HepG2 (cell line): ENCODE results near the gene OGG1. TPM values are rescaled to one million over a fixed set of nuclear protein-coding genes. Genes with fewer than 3 reads are reported as not detected.

ENCODE experiments used
- ATAC-seq: fragments of 200-7000 bp; cut with Tn5 transposase; 3 replicates; pipeline ENCODE4 v1.9.1; 2020; ENCODE audit warnings: mild to moderate bottlenecking, moderate library complexity
- BruUV-seq: library from RNA; stranded (reverse); fragments of 400-500 nt; replicated peaks from 2 replicates; lab custom pipeline; 2021; lab: Mats Ljungman, UMichigan
- CTCF ChIA-PET: fragments of 300-600 bp; formaldehyde crosslinking; extraction: SDS; loops from one replicate; lab custom pipeline; 2021; ENCODE audit warnings: low total read pairs, inconsistent platforms, low intra/inter-chr PET ratio; lab: Yijun Ruan, JAX
- POLR2A ChIA-PET: fragments of 350-600 bp; sonication (Branson Sonifier 250); formaldehyde crosslinking; loops from one replicate; lab custom pipeline; 2020; ENCODE audit warnings: antibody characterized with exemption, inconsistent platforms; lab: Yijun Ruan, JAX
- DNase-seq: peaks from one replicate; pipeline ENCODE4 v3.0.0-alpha.2; 2015; ENCODE audit warnings: low spot score
- FAIRE-seq: peaks from 3 replicates; lab custom pipeline; 2011; peaks lifted over from hg19 to GRCh38; lab: Jason Lieb, UNC
- H2AFZ ChIP-seq: one replicate; pipeline ENCODE4 v1.6.1; 2011; ENCODE audit warnings: low read length, inconsistent platforms
- H3K27ac ChIP-seq: fragments of 300-600 bp; 3 replicates; pipeline ENCODE4 v1.8.0; 2011; ENCODE audit warnings: mixed run types, mild to moderate bottlenecking, mixed read lengths, low read length, inconsistent platforms; ENCODE audit not compliant: insufficient read depth; ENCODE audit errors: extremely low read length
- H3K27me3 ChIP-seq, 2 experiments: fragments of 200-600 bp in 1 of 2; 2 replicates in 1 of 2; 3 replicates in 1 of 2; pipeline versions ENCODE4 v1.6.0 to v1.8.0; 2011; ENCODE audit warnings: low read length in 2 of 2, mild to moderate bottlenecking in 2 of 2, moderate library complexity in 2 of 2, inconsistent platforms in 1 of 2; ENCODE audit not compliant: insufficient read depth in 2 of 2, control insufficient read depth in 1 of 2
- H3K36me3 ChIP-seq, 2 experiments: fragments of 200-600 bp in 1 of 2; replicated peaks in 1 of 2; 2 replicates in 1 of 2; 3 replicates in 1 of 2; pipeline versions ENCODE4 v1.5.1 to v1.8.0; 2011; ENCODE audit warnings: low read length in 2 of 2, inconsistent platforms in 1 of 2; ENCODE audit not compliant: insufficient read depth in 2 of 2, control insufficient read depth in 1 of 2
- H3K4me1 ChIP-seq: 2 replicates; pipeline ENCODE4 v1.5.1; 2012; ENCODE audit warnings: low read length, inconsistent platforms; ENCODE audit not compliant: insufficient read depth
- H3K4me2 ChIP-seq: 2 replicates; pipeline ENCODE4 v1.6.0; 2011; ENCODE audit warnings: low read depth, low read length, inconsistent platforms
- H3K4me3 ChIP-seq, 3 experiments: fragments of 200-600 bp in 1 of 3; sonication (generic), shearing (Covaris generic) in 1 of 3; replicated peaks in 1 of 3; 2 replicates each; pipeline ENCODE4 v1.5.1; 2011 to 2016; ENCODE audit warnings: low read length in 3 of 3, inconsistent platforms in 2 of 3, low read depth in 2 of 3, mild to moderate bottlenecking in 2 of 3, control low read depth in 1 of 3, mixed read lengths in 1 of 3; ENCODE audit not compliant: insufficient read depth in 1 of 3
- H3K79me2 ChIP-seq: one replicate; pipeline ENCODE4 v1.6.1; 2011; ENCODE audit warnings: low read length, inconsistent platforms; ENCODE audit not compliant: insufficient read depth
- H3K9ac ChIP-seq: 2 replicates; pipeline ENCODE4 v1.6.0; 2011; ENCODE audit warnings: mild to moderate bottlenecking, low read depth, low read length, inconsistent platforms; ENCODE audit not compliant: insufficient read depth
- H3K9me3 ChIP-seq: 2 replicates; pipeline ENCODE4 v1.5.1; 2012; ENCODE audit warnings: mild to moderate bottlenecking, low read length
- H4K20me1 ChIP-seq: 2 replicates; pipeline ENCODE4 v1.6.0; 2011; ENCODE audit warnings: inconsistent platforms, mild to moderate bottlenecking, low read length, moderate library complexity; ENCODE audit not compliant: insufficient read depth
- AKNA ChIP-seq: sonication (generic); formaldehyde crosslinking; IDR thresholded peaks from 2 replicates; pipeline ENCODE4 v1.4.0; 2020; ENCODE audit warnings: missing genetic modification reagents, borderline replicate concordance
- BCL3 ChIP-seq: sonication (generic); formaldehyde crosslinking; IDR thresholded peaks from 2 replicates; pipeline ENCODE4 v1.5.1; 2020; ENCODE audit warnings: mild to moderate bottlenecking, missing genetic modification reagents, moderate library complexity
- CREBL2 ChIP-seq: sonication (generic); formaldehyde crosslinking; IDR thresholded peaks from 2 replicates; pipeline ENCODE4 v1.8.1; 2023; ENCODE audit warnings: missing genetic modification reagents, mild to moderate bottlenecking, borderline replicate concordance
- EED ChIP-seq: sonication (generic); formaldehyde crosslinking; IDR thresholded peaks from 2 replicates; pipeline ENCODE4 v1.5.0; 2020; ENCODE audit warnings: mild to moderate bottlenecking, missing genetic modification reagents
- HCFC1 ChIP-seq: fragments of 150-350 bp; IDR thresholded peaks from 2 replicates; pipeline ENCODE4 v1.6.1; 2014; ENCODE audit warnings: low read depth, low read length
- MIXL1 ChIP-seq: IDR thresholded peaks from 2 replicates; pipeline ENCODE4 v1.6.1; 2016
- MTA1 ChIP-seq: sonication (generic); formaldehyde crosslinking; IDR thresholded peaks from 2 replicates; pipeline ENCODE4 v1.4.0; 2020; ENCODE audit warnings: missing genetic modification reagents, mild to moderate bottlenecking, borderline replicate concordance
- PHF5A ChIP-seq: IDR thresholded peaks from one replicate; pipeline ENCODE4 v1.6.1; 2018; ENCODE audit warnings: low read depth, missing genetic modification reagents; ENCODE audit not compliant: unreplicated experiment
- SUZ12 ChIP-seq: fragments of 150-350 bp; IDR thresholded peaks from 2 replicates; pipeline ENCODE4 v1.6.1; 2014; ENCODE audit warnings: low read depth, low read length
- ZBTB10 ChIP-seq: sonication (generic); formaldehyde crosslinking; IDR thresholded peaks from 2 replicates; pipeline ENCODE4 v1.4.0; 2020; ENCODE audit warnings: missing genetic modification reagents, borderline replicate concordance
- ZMYM3 ChIP-seq: sonication (generic); formaldehyde crosslinking; IDR thresholded peaks from 2 replicates; pipeline ENCODE4 v1.5.1; 2020; ENCODE audit warnings: mild to moderate bottlenecking, missing genetic modification reagents
- ZNF136 ChIP-seq: sonication (generic); formaldehyde crosslinking; IDR thresholded peaks from 2 replicates; pipeline ENCODE4 v1.8.1; 2022; ENCODE audit warnings: low read depth, mild to moderate bottlenecking, moderate library complexity, missing genetic modification reagents
- ZNF501 ChIP-seq: sonication (generic); formaldehyde crosslinking; IDR thresholded peaks from 2 replicates; pipeline ENCODE4 v1.5.1; 2020; ENCODE audit warnings: mild to moderate bottlenecking, moderate library complexity, missing genetic modification reagents
- ZNF761 ChIP-seq: sonication (generic); formaldehyde crosslinking; conservative IDR thresholded peaks from 2 replicates; pipeline ENCODE4 v1.4.0; 2020; ENCODE audit warnings: mild to moderate bottlenecking, missing genetic modification reagents
- ZNF790 ChIP-seq: sonication (generic); formaldehyde crosslinking; IDR thresholded peaks from 2 replicates; pipeline ENCODE4 v1.8.0; 2022; ENCODE audit warnings: missing genetic modification reagents, mild to moderate bottlenecking, borderline replicate concordance
- WGBS: methylation state at CpG from one replicate; pipeline ENCODE4 v1.1.6; 2017; ENCODE audit warnings: low lambda C conversion rate; 5-methylcytosine and 5-hydroxymethylcytosine counted together
- in situ Hi-C: cut with HindIII; loops from 2 replicates; pipeline ENCODE4 v1.10.0; 2017; ENCODE audit warnings: low pct_unique_long_range_greater_than_20kb; ENCODE audit not compliant: extremely low pct_ligation_motif_present
- intact Hi-C: fragments of 100-400 bp; cut with micrococcal nuclease; formaldehyde crosslinking; loops from one replicate; pipeline ENCODE4 v1.10.0; 2022; ENCODE audit not compliant: unreplicated experiment
- polyA plus RNA-seq, 8 experiments: library from polyadenylated mRNA; depleted of rRNA in 3 of 8; stranded (reverse) in 7 of 8; unstranded in 1 of 8; fragments of >200 nt; fragmentation: Illumina TruSeq in 4 of 8; extraction: Trizol in 4 of 8; gene quantifications; 2 replicates each; pipeline versions ENCODE4 v1.2.1 to v1.2.3, GENCODE V29; 2011 to 2016; ENCODE audit warnings: low read depth in 4 of 8, missing spikeins in 1 of 8, mixed read lengths in 1 of 8; ENCODE audit not compliant: insufficient read depth in 1 of 8
- total RNA-seq, 5 experiments: library from RNA; depleted of rRNA; stranded (reverse); fragments of >200 nt; fragmentation: Illumina TruSeq; extraction: Trizol; gene quantifications; 2 replicates each; pipeline ENCODE4 v1.2.3, GENCODE V29; 2016; ENCODE audit warnings: low read depth in 1 of 5

OGG1 gene
- total and polyA plus RNA-seq, 2 of the 13 experiments (the other 11 are each of a cell fraction or from before 2014, with no cell fraction given): 28.7 to 33.2 TPM

- Histone ChIP-seq H3K4me3 (no peak overlapping the region), H4K20me1 (no peaks in the 10 kb centered on the region; the same call in 1 of the 2 replicates), H2AFZ (no peak overlapping the region), H3K4me1 (peaks cover 28% of the 10 kb centered on the region), H3K36me3 (peaks cover 13 to 41% of the 10 kb centered on the region in 2 experiments), H3K9ac (no peak overlapping the region), H3K27ac (no peak overlapping the region), H3K9me3 (no peaks in the 10 kb centered on the region), H3K79me2 (peaks cover 32% of the 10 kb centered on the region), H3K4me2 (no peak overlapping the region), H3K27me3 (peaks cover 0 to 5% of the 10 kb centered on the region in 2 experiments; a peak in 1 of 5 replicates)
- in situ Hi-C loops (no loop called here), intact Hi-C loops (no loop called here)
- ChIA-PET POLR2A (interaction anchor here (1.5 kb wide), 1 partner anchor 10 kb away, joined by 5 read pairs; no protein-coding TSS in a partner anchor), CTCF (no interaction called here)
- DNase-seq: no peak
- TF ChIP-seq CREBL2 (CRISPR knock-in tag) (no peak), MTA1 (no peak), EED (CRISPR knock-in tag) (no peak), HCFC1 (no peak), ZMYM3 (CRISPR knock-in tag) (no peak), PHF5A (CRISPR knock-in tag) (no peak), ZNF501 (CRISPR knock-in tag) (no peak), ZNF761 (CRISPR knock-in tag) (no peak), SUZ12 (no peak), BCL3 (CRISPR knock-in tag) (no peak), ZNF790 (no peak), AKNA (CRISPR knock-in tag) (no peak), ZBTB10 (CRISPR knock-in tag) (no peak), MIXL1 (CRISPR knock-in tag) (no peak), ZNF136 (CRISPR knock-in tag) (no peak)
- ATAC-seq: no peak
- BruUV-seq: no TSS peak
- WGBS: 95% methylated on average over 5 of the region's 5 CpGs
- no peak for FAIRE-seq
These were observed 45.5 kb downstream of the OGG1 start for GRCh38 chr3:9795207-9795606.
